GM21529 (cell line): ENCODE measurements around the gene TBC1D2B.
A peak's percentile ranks its signal among the peaks of the same experiment; 100 is the strongest.
"Not testable (repeated sequence)": the region's sequence is repeated elsewhere in the genome, so short reads cannot be mapped to it uniquely, and the experiment has no call there.

ENCODE experiments used
- ATAC-seq: cut with Tn5 transposase; IDR thresholded peaks from one replicate; pipeline ENCODE4 v1.9.1; 2021; ENCODE audit not compliant: unreplicated experiment

Gene TBC1D2B

GRCh38 chr15:77958021-77958420 lies 119.5 kb downstream of the TBC1D2B start:
- ATAC-seq, result not testable (repeated sequence)

- ATAC-seq, result peak; percentile 59
Measured at GRCh38 chr15:77953926-77954325, 123.6 kb downstream of the TBC1D2B start.

GRCh38 chr15:77952928-77953446 lies 124.5 kb downstream of the TBC1D2B start:
- ATAC-seq, result not testable (repeated sequence)

- not testable (repeated sequence) for ATAC-seq
Measured at GRCh38 chr15:77951105-77951786, 126.3 kb downstream of the TBC1D2B start.

- ATAC-seq, result not testable (repeated sequence)
Measured at GRCh38 chr15:77950470-77950869, 127.0 kb downstream of the TBC1D2B start.

- no peak for ATAC-seq
Measured at GRCh38 chr15:77945566-77945965, 131.9 kb downstream of the TBC1D2B start.
